ENCODE results near the gene LRCH3. TPM values are rescaled to one million over a fixed set of nuclear protein-coding genes. Genes with fewer than 3 reads are reported as not detected.

LRCH3 gene
- total RNA-seq, 1 experiment from 2014 or later: 71.8 TPM

- DNase-seq (ENCODE audit: low spot score): no peak
- CTCF ChIA-PET: no interaction called here
- no peak for TF ChIP-seq CTCF (conservative IDR thresholded peaks at IDR 0.05; ENCODE audit: low read depth, low read length)
- TF ChIP-seq EZH2 (IDR thresholded peaks at IDR 0.05; ENCODE audit: borderline replicate concordance, low read depth, low read length, poor library complexity, severe bottlenecking): no peak
- intact Hi-C loops (cut with micrococcal nuclease; ENCODE audit: unreplicated experiment): no loop called here
- Histone ChIP-seq H3K4me1 (ENCODE audit: insufficient read depth, low read length, poor library complexity, severe bottlenecking) (no peaks in the 10 kb centered on the region), H3K9me3 (ENCODE audit: low read depth, low read length, poor library complexity, severe bottlenecking) (no peaks in the 10 kb centered on the region), H3K36me3 (ENCODE audit: insufficient read depth, low read length, poor library complexity, severe bottlenecking) (peaks cover 47% of the 10 kb centered on the region), H3K27ac (ENCODE audit: low read depth, low read length, poor library complexity, severe bottlenecking) (no peak overlapping the region), H3K27me3 (replicated peaks; ENCODE audit: insufficient read depth, low read depth, low read length, poor library complexity) (no peaks in the 10 kb centered on the region), H3K4me3 (ENCODE audit: low read depth, low read length, poor library complexity, severe bottlenecking) (no peak overlapping the region)
- BruUV-seq (replicated peaks): no TSS peak
- POLR2A ChIA-PET (ENCODE audit: low non-redundant PET): no interaction called here
Measured at GRCh38 chr3:197782230-197782629, 8.8 kb upstream of the LRCH3 start.

- H3K4me1 ChIP-seq (ENCODE audit: insufficient read depth, low read length, poor library complexity, severe bottlenecking): no peaks in the 10 kb centered on the region
- no peak overlapping the region for H3K27ac ChIP-seq (ENCODE audit: low read depth, low read length, poor library complexity, severe bottlenecking)
- TF ChIP-seq CTCF (conservative IDR thresholded peaks at IDR 0.05; ENCODE audit: low read depth, low read length) (no peak), EZH2 (IDR thresholded peaks at IDR 0.05; ENCODE audit: borderline replicate concordance, low read depth, low read length, poor library complexity, severe bottlenecking) (no peak)
- no TSS peak for BruUV-seq (replicated peaks)
- H3K9me3 ChIP-seq (ENCODE audit: low read depth, low read length, poor library complexity, severe bottlenecking): no peaks in the 10 kb centered on the region
- no peaks in the 10 kb centered on the region for H3K27me3 ChIP-seq (replicated peaks; ENCODE audit: insufficient read depth, low read depth, low read length, poor library complexity)
- ChIA-PET CTCF (no interaction called here), POLR2A (ENCODE audit: low non-redundant PET) (no interaction called here)
- H3K4me3 ChIP-seq (ENCODE audit: low read depth, low read length, poor library complexity, severe bottlenecking): no peak overlapping the region
- H3K36me3 ChIP-seq (ENCODE audit: insufficient read depth, low read length, poor library complexity, severe bottlenecking): peaks cover 31% of the 10 kb centered on the region
- no peak for DNase-seq (ENCODE audit: low spot score)
- intact Hi-C loops (cut with micrococcal nuclease; ENCODE audit: unreplicated experiment): no loop called here
Measured at GRCh38 chr3:197784019-197784585, 7.0 kb upstream of the LRCH3 start.

DNA sequence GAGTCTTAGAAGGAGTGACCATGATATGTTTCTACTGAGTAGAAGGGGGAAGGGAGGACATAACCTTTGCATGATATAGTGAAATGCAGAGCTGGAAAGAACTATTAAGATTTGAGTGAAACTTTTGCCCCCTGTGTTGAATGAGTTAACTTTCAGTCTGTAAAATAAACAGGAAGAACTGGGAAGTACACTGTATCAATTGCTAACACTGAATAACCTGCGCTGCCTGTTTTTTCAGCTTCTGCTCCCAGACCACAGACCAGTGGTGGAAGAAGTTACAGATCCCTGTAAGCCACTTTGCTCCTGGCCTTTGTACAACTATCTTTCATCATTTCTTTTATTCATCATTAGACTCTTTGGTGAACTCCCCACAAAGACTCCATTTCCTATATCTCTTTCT lies 3.6 kb upstream of the LRCH3 start:
- BruUV-seq (replicated peaks): no TSS peak
- CTCF ChIA-PET: no interaction called here

More for the DNA sequence above, 3.6 kb upstream of the LRCH3 start:
- Histone ChIP-seq H3K27ac (ENCODE audit: low read depth, low read length, poor library complexity, severe bottlenecking) (no peak overlapping the region), H3K4me3 (ENCODE audit: low read depth, low read length, poor library complexity, severe bottlenecking) (no peak overlapping the region), H3K9me3 (ENCODE audit: low read depth, low read length, poor library complexity, severe bottlenecking) (no peaks in the 10 kb centered on the region), H3K36me3 (ENCODE audit: insufficient read depth, low read length, poor library complexity, severe bottlenecking) (peaks cover 8% of the 10 kb centered on the region), H3K4me1 (ENCODE audit: insufficient read depth, low read length, poor library complexity, severe bottlenecking) (no peaks in the 10 kb centered on the region), H3K27me3 (replicated peaks; ENCODE audit: insufficient read depth, low read depth, low read length, poor library complexity) (no peaks in the 10 kb centered on the region)
- TF ChIP-seq EZH2 (IDR thresholded peaks at IDR 0.05; ENCODE audit: borderline replicate concordance, low read depth, low read length, poor library complexity, severe bottlenecking) (no peak), CTCF (conservative IDR thresholded peaks at IDR 0.05; ENCODE audit: low read depth, low read length) (no peak)
- intact Hi-C loops (cut with micrococcal nuclease; ENCODE audit: unreplicated experiment): no loop called here
- POLR2A ChIA-PET (ENCODE audit: low non-redundant PET): no interaction called here
- DNase-seq (ENCODE audit: low spot score): no peak

All from A673 (cell line).